ENCODE data around the gene GLB1L.

DNA sequence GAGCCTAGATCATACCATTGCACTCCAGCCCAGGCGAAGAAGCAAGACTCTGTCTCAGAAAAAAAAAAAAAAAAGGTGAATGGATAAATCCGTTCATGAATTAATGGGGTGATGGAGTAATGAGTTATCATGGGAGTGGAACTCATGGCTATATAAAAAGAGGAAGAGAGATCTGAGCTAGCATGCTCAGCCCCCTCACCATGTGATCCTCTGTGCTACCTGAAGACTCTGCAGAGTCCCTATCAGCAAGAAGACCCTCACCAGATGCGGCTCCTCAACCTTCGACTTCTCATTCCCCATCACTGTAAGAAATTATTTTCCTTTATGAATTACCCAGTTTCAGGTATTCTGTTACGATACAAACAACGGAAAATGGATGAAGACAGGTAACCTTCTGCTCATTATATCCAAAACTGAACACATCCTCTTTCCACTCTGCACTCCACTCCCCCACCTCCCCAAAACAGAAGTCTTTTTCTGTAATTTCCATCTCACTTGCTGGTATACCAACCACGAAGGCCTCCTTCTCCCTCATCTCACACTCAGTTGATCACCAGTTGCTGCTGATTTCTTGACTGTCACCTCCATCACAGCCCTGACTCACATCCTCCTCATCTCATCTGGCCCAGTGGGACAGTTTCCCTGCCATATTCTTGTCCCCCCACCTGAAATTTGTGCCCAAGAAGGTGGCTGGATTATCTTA lies 58.3 kb downstream of the GLB1L start:
- TF ChIP-seq CTCF (IDR thresholded peaks at IDR 0.05) (no peak), POLR2A (IDR thresholded peaks at IDR 0.05) (no peak)

Measured in testis (tissue), 2 donors.